Prostate gland (tissue), 2 donors: ENCODE results near the gene CHRND. TPM values are rescaled to one million over a fixed set of nuclear protein-coding genes. Genes with fewer than 3 reads are reported as not detected.

Experiments used
- DNase-seq: peaks from one replicate; pipeline ENCODE4 v3.0.0-alpha.2; 2019; ENCODE audit warnings: low spot score
- H3K27ac ChIP-seq, 2 donors: fragments of 200-600 bp; sonication (generic); 2 replicates each; pipeline ENCODE4 v1.5.1; 2017 to 2019
- H3K27me3 ChIP-seq: fragments of 200-600 bp; sonication (generic); replicated peaks from 2 replicates; pipeline ENCODE4 v1.5.1; 2019; ENCODE audit not compliant: insufficient read depth
- H3K36me3 ChIP-seq, 2 donors: fragments of 200-600 bp; sonication (generic); 1 replicate in 1 of 2; 2 replicates in 1 of 2; pipeline versions ENCODE4 v1.5.1 to v1.8.1; 2017 to 2019
- H3K4me1 ChIP-seq: fragments of 200-600 bp; sonication (generic); replicated peaks from 2 replicates; pipeline ENCODE4 v1.5.1; 2019
- H3K4me3 ChIP-seq, 2 donors: fragments of 200-600 bp; sonication (generic); 2 replicates each; pipeline ENCODE4 v1.5.1; 2017 to 2019
- H3K9me3 ChIP-seq: fragments of 200-600 bp; sonication (generic); 2 replicates; pipeline ENCODE4 v1.5.1; 2017
- POLR2A ChIP-seq: fragments of 450-650 bp; IDR thresholded peaks from one replicate; pipeline ENCODE4 v1.6.1; 2016; ENCODE audit warnings: antibody characterized with exemption, mild to moderate bottlenecking
- POLR2AphosphoS5 ChIP-seq: sonication (generic); formaldehyde crosslinking; IDR thresholded peaks from one replicate; pipeline ENCODE4 v1.6.1; 2017; ENCODE audit warnings: antibody characterized with exemption
- WGBS: methylation state at CpG from one replicate; pipeline ENCODE4 v1.1.5; 2018; 5-methylcytosine and 5-hydroxymethylcytosine counted together
- intact Hi-C: fragments of 100-400 bp; cut with DNase I; formaldehyde crosslinking; loops from one replicate; pipeline ENCODE4 v1.14.2; 2022
- total RNA-seq, 2 donors: library from RNA; depleted of rRNA; stranded (reverse); fragments of >200 nt; gene quantifications; one replicate each; pipeline ENCODE4 v1.1.0, GENCODE V29; 2016
- TF ChIP-seq, protein P1 (sequence below), 4 experiments: fragments of 200-600 bp in 2 of 4; fragments of 450-650 bp in 2 of 4; sonication (generic) in 2 of 4; IDR thresholded peaks; 1 replicate in 3 of 4; 2 replicates in 1 of 4; pipeline ENCODE4 v1.5.1; 2016 to 2019; ENCODE audit warnings: antibody characterized with exemption in 4 of 4, mild to moderate bottlenecking in 2 of 4, moderate library complexity in 2 of 4

CHRND gene
- total RNA-seq, 2 donors from 2014 or later, result 0.34 to 1.4 TPM

DNA sequence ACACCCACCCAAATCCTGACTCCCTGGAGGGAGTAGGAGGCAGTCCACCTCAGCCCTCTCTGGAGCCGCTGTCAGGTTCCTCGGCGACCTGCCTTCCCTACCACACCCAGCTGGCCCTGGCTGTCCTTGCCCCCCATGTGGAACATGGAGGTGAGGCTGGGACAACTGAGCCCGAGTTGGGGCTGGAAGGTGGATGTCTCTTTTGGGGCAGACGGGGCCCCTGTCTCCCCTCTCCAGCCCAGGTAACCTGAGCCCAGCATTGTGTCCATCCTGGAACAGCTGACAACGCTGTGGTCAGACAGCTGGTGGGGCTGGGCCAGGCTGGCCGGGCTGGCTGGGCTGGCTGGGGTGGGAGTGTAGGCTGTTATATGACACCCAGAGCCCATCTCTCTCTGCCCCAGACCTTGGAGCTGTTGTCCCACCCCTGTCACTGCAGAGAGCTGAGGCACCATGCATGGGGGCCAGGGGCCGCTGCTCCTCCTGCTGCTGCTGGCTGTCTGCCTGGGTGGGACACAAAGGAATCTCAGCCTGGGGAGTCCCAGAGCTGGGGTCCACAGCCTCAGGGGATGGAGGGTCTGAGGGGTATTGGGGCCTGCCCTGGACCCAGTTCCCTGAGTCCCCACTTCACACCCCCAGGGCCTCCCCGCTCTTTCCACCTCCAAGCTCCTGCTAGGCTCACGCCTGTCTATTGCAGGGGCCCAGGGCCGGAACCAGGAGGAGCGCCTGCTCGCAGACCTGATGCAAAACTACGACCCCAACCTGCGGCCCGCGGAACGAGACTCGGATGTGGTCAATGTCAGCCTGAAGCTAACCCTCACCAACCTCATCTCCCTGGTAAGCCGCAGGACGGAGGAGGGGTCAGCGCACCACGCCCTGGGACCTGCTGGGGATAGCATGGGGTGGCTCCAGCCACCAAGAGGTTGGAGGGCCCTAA lies 13.6 kb downstream of the CHRND start, which contains the start of gene CHRNG:
TSS of gene CHRNG (plus strand) at position 395 of the 934 bp plus-strand sequence. CDS start at position 451, 56 bp downstream.
- Histone ChIP-seq H3K4me3 (no peak within 1 kb of the TSS), H3K4me1 (no peaks in the 10 kb centered on the region), H3K27me3 (no peaks in the 10 kb centered on the region), H3K36me3 (no peaks in the 10 kb centered on the region), H3K9me3 (no peaks in the 10 kb centered on the region), H3K27ac (no peak within 1 kb of the TSS)
- DNase-seq, result no peak
- 37% methylated on average over 23 of the region's 23 CpGs for WGBS
- TF ChIP-seq, protein P1, sequence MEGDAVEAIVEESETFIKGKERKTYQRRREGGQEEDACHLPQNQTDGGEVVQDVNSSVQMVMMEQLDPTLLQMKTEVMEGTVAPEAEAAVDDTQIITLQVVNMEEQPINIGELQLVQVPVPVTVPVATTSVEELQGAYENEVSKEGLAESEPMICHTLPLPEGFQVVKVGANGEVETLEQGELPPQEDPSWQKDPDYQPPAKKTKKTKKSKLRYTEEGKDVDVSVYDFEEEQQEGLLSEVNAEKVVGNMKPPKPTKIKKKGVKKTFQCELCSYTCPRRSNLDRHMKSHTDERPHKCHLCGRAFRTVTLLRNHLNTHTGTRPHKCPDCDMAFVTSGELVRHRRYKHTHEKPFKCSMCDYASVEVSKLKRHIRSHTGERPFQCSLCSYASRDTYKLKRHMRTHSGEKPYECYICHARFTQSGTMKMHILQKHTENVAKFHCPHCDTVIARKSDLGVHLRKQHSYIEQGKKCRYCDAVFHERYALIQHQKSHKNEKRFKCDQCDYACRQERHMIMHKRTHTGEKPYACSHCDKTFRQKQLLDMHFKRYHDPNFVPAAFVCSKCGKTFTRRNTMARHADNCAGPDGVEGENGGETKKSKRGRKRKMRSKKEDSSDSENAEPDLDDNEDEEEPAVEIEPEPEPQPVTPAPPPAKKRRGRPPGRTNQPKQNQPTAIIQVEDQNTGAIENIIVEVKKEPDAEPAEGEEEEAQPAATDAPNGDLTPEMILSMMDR (IDR thresholded peaks at IDR 0.05), result no peak
- TF ChIP-seq POLR2AphosphoS5 (no peak), POLR2A (no peak)
- intact Hi-C loops, result no loop called here

DNA sequence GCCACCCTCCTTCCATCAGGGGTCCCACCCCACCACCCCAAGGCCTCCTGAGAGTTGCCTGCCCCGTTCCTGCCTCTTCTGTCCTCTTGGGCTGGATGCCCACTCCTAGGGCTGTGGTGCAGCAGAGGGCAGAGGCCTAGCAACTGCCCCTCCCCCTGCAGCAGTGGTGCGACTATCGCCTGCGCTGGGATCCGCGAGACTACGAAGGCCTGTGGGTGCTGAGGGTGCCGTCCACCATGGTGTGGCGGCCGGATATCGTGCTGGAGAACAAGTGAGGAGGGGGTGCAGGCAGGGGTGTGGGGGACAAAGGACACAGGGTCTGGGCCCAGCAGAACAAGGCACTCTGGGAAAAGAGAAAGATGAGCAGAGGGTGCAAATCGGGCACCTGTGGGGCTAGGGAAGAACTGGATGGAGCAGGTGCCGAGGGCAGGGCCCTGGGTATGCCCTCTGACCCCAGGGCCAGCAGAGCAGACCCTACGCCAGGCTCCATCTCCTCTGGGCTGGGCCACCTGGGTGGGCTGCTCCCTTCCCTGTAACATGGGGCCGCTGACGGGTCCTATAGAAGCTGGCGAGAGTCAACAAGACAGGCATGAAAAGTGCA lies 14.6 kb downstream of the CHRND start:
- H3K27ac ChIP-seq, result no peak overlapping the region
- TF ChIP-seq POLR2A, result no peak
- TF ChIP-seq, protein P1 (IDR thresholded peaks at IDR 0.05), result no peak
- TF ChIP-seq POLR2AphosphoS5, result no peak
- H3K36me3 ChIP-seq, result no peaks in the 10 kb centered on the region
- no peaks in the 10 kb centered on the region for H3K4me1 ChIP-seq
- no peaks in the 10 kb centered on the region for H3K9me3 ChIP-seq
- intact Hi-C loops, result no loop called here
- 84% methylated on average over 17 of the region's 17 CpGs for WGBS
- no peak overlapping the region for H3K4me3 ChIP-seq
- no peaks in the 10 kb centered on the region for H3K27me3 ChIP-seq
- DNase-seq, result no peak

DNA sequence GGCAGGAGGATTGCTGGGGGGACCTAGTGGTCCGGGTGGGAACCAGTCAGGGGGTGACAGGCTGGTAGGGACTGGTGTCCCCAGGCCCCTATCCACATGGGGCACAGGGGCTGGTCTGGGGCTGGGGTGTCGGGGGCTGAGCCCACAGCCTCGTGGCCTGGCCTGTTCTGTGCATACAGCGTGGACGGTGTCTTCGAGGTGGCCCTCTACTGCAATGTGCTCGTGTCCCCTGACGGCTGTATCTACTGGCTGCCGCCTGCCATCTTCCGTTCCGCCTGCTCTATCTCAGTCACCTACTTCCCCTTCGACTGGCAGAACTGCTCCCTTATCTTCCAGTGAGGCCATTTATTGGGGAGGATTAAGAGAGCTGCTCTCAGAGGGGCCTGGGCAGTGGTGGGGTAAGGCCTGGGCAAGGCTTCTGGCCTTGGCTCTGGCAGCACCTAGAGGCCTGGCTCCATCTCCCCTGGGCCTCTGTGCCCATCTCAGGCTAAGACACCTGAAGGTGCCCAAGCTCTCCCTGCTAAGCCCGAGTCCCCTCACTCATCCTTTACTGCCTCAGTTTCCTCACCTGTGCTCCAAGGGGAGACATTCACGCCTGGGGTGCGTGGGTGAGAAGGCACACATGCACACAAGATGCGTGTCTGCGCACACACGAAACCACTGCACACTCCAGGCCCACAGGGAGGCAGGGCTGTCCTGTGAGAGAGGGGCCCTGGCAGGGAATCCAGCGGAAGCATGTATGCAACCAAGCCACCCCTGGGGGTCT lies 15.4 kb downstream of the CHRND start:
- Histone ChIP-seq H3K27me3 (no peaks in the 10 kb centered on the region), H3K4me3 (no peak overlapping the region), H3K9me3 (no peaks in the 10 kb centered on the region), H3K4me1 (no peaks in the 10 kb centered on the region), H3K36me3 (no peaks in the 10 kb centered on the region), H3K27ac (no peak overlapping the region)
- 74% methylated on average over 19 of the region's 19 CpGs for WGBS
- TF ChIP-seq POLR2A (no peak), POLR2AphosphoS5 (no peak)
- TF ChIP-seq, protein P1 (IDR thresholded peaks at IDR 0.05), result no peak
- intact Hi-C loops, result no loop called here
- no peak for DNase-seq

DNA sequence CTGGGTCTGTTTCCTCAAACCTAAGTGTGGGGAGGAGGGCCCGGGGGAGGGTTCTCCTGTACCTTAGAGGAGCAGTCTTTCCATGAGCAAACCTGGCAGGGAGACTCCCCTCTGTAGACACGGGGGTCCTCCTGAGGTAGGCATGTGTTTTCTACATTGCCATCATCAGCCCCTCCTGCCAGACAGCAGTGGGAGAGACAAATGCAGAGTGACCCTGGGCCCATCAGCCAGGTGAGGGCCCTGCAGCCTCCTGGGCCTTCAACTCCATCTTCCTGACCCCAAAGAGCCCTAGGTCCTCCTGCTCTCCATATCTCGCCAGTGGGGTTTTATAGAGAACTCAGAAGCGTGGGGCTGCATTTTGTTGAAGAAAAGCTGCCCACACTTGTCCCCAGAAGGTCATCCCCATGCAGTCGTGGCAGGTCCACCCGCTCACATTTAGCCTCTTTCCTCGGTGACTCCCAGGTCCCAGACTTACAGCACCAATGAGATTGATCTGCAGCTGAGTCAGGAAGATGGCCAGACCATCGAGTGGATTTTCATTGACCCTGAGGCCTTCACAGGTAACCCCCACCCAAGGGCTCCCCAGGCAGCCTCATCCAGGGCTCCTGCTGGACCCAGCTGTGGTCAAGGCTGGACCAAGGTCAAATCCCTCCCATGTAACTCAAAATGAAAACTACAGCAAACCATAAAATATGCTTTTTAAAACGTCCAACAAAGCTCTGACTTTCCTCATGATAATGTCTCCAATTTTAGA lies 16.2 kb downstream of the CHRND start:
- Histone ChIP-seq H3K9me3 (no peaks in the 10 kb centered on the region), H3K27ac (no peak overlapping the region), H3K4me3 (no peak overlapping the region), H3K4me1 (no peaks in the 10 kb centered on the region), H3K27me3 (no peaks in the 10 kb centered on the region), H3K36me3 (no peaks in the 10 kb centered on the region)
- intact Hi-C loops, result no loop called here
- TF ChIP-seq POLR2AphosphoS5, result no peak
- TF ChIP-seq, protein P1 (IDR thresholded peaks at IDR 0.05), result no peak
- TF ChIP-seq POLR2A, result no peak
- no peak for DNase-seq
- 65% methylated on average over 9 of the region's 9 CpGs for WGBS
